ENCODE measurements around the gene ANKMY1. TPM values are rescaled to one million over a fixed set of nuclear protein-coding genes. Genes with fewer than 3 reads are reported as not detected.

ANKMY1 gene
- total and polyA plus RNA-seq, 7 experiments from 2014 or later: 7.7 to 83.4 (median 34.8) TPM

GRCh38 chr2:240594511-240595380, 37.0 kb upstream of the ANKMY1 start:
- intact Hi-C loops (cut with micrococcal nuclease): loop anchor here in 1 of 2 donors (2.0 to 10.0 kb wide), 2 partner anchors 30 to 110 kb away; partner anchors contain the start of gene GPR35
- no peak overlapping the region for H3K4me3 Mint-ChIP-seq
- peaks cover 0 to 7% (median 4%) of the 10 kb centered on the region in 7 donors for H3K4me1 Mint-ChIP-seq
- POLR2A ChIA-PET: interaction anchor here (0.6 kb wide), 1 partner anchor 27 kb away, joined by 3 read pairs; no protein-coding TSS in a partner anchor
- no peak overlapping the region for H3K4me3 ChIP-seq (ENCODE audit: low read length)
- H3K27me3 Mint-ChIP-seq: no peaks in the 10 kb centered on the region
- H3K9me3 Mint-ChIP-seq: no peaks in the 10 kb centered on the region
- no peak overlapping the region for H3K27ac ChIP-seq (ENCODE audit: low read depth, low read length)
- no peaks in the 10 kb centered on the region for H3K27me3 ChIP-seq (ENCODE audit: control insufficient read depth in 2 of 2, insufficient read depth in 2 of 2, low read length in 2 of 2)
- ATAC-seq (no peak), DNase-seq (peak in 1 of 9 donors; percentile 6)
- no peaks in the 10 kb centered on the region for H3K4me1 ChIP-seq (ENCODE audit: control insufficient read depth in 2 of 2, insufficient read depth in 2 of 2, low read length in 2 of 2)
- no peaks in the 10 kb centered on the region for H3K9me3 ChIP-seq (ENCODE audit: control insufficient read depth in 2 of 3, low read length in 3 of 3)
- H3K36me3 Mint-ChIP-seq: peaks cover 0 to 10% (median 0%) of the 10 kb centered on the region in 5 donors
- H3K36me3 ChIP-seq (ENCODE audit: control insufficient read depth in 2 of 3, insufficient read depth in 3 of 3, low read length in 3 of 3): peaks cover 0 to 100% (median 0%) of the 10 kb centered on the region in 3 experiments
- peak overlapping the region in 1 of 9 donors; percentile 83 for H3K27ac Mint-ChIP-seq
- CTCF ChIA-PET: interaction anchor here (1.5 kb wide), 1 partner anchor 8 kb away, joined by 3 read pairs; the partner anchor contains the start of gene CAPN10

- H3K9me3 Mint-ChIP-seq: no peaks in the 10 kb centered on the region
- H3K36me3 Mint-ChIP-seq: peaks cover 0 to 12% (median 0%) of the 10 kb centered on the region in 5 donors
- no peaks in the 10 kb centered on the region for H3K27me3 Mint-ChIP-seq
- ATAC-seq (no peak), DNase-seq (peak in 1 of 9 donors; percentile 8)
- ChIA-PET CTCF (no interaction called here), POLR2A (no interaction called here)
- Histone ChIP-seq H3K4me3 (ENCODE audit: low read length) (no peak overlapping the region), H3K4me1 (ENCODE audit: control insufficient read depth in 2 of 2, insufficient read depth in 2 of 2, low read length in 2 of 2) (peaks cover 0 to 1% of the 10 kb centered on the region in 2 donors), H3K27ac (ENCODE audit: low read depth, low read length) (no peak overlapping the region), H3K27me3 (ENCODE audit: control insufficient read depth in 2 of 2, insufficient read depth in 2 of 2, low read length in 2 of 2) (no peaks in the 10 kb centered on the region), H3K9me3 (ENCODE audit: control insufficient read depth in 2 of 3, low read length in 3 of 3) (no peaks in the 10 kb centered on the region), H3K36me3 (ENCODE audit: control insufficient read depth in 2 of 3, insufficient read depth in 3 of 3, low read length in 3 of 3) (peaks cover 0 to 97% (median 0%) of the 10 kb centered on the region in 3 experiments)
- no peak overlapping the region for H3K27ac Mint-ChIP-seq
- H3K4me1 Mint-ChIP-seq: peaks cover 3 to 10% (median 8%) of the 10 kb centered on the region in 7 donors
- no peak overlapping the region for H3K4me3 Mint-ChIP-seq
- intact Hi-C loops (cut with micrococcal nuclease): loop anchor here in 1 of 2 donors (2.0 to 10.0 kb wide), 2 partner anchors 31 to 111 kb away; partner anchors contain the start of gene GPR35
Observed at GRCh38 chr2:240593703-240594451, 36.1 kb upstream of the ANKMY1 start.

GRCh38 chr2:240593026-240593702, 35.4 kb upstream of the ANKMY1 start:
- Histone ChIP-seq H3K4me3 (ENCODE audit: low read length) (no peak overlapping the region), H3K36me3 (ENCODE audit: control insufficient read depth in 2 of 3, insufficient read depth in 3 of 3, low read length in 3 of 3) (peaks cover 0 to 90% (median 0%) of the 10 kb centered on the region in 3 experiments), H3K4me1 (ENCODE audit: control insufficient read depth in 2 of 2, insufficient read depth in 2 of 2, low read length in 2 of 2) (peaks cover 6 to 9% of the 10 kb centered on the region in 2 donors), H3K27ac (ENCODE audit: low read depth, low read length) (no peak overlapping the region), H3K27me3 (ENCODE audit: control insufficient read depth in 2 of 2, insufficient read depth in 2 of 2, low read length in 2 of 2) (no peaks in the 10 kb centered on the region), H3K9me3 (ENCODE audit: control insufficient read depth in 2 of 3, low read length in 3 of 3) (no peaks in the 10 kb centered on the region)
- intact Hi-C loops (cut with micrococcal nuclease): loop anchor here in 1 of 2 donors (10.0 kb wide), 1 partner anchor 112 kb away; no protein-coding TSS in a partner anchor
- ATAC-seq (no peak), DNase-seq (peak in 1 of 9 donors; percentile 0)
- Mint-ChIP-seq H3K36me3 (peaks cover 0 to 16% (median 0%) of the 10 kb centered on the region in 5 donors), H3K27ac (peak overlapping the region in 2 of 9 donors; percentile 41 to 57), H3K27me3 (no peaks in the 10 kb centered on the region), H3K4me1 (peaks cover 10 to 17% (median 15%) of the 10 kb centered on the region in 7 donors), H3K9me3 (no peaks in the 10 kb centered on the region), H3K4me3 (no peak overlapping the region)
- POLR2A ChIA-PET: no interaction called here
- CTCF ChIA-PET: no interaction called here

- POLR2A ChIA-PET: no interaction called here
- H3K27me3 ChIP-seq (ENCODE audit: control insufficient read depth in 2 of 2, insufficient read depth in 2 of 2, low read length in 2 of 2): no peaks in the 10 kb centered on the region
Observed at GRCh38 chr2:240591784-240592183, 34.0 kb upstream of the ANKMY1 start.

GRCh38 chr2:240591226-240591625, 33.4 kb upstream of the ANKMY1 start:
- H3K27ac Mint-ChIP-seq: no peak overlapping the region
- H3K36me3 ChIP-seq (ENCODE audit: control insufficient read depth in 2 of 3, insufficient read depth in 3 of 3, low read length in 3 of 3): peaks cover 0 to 72% (median 0%) of the 10 kb centered on the region in 3 experiments

More at GRCh38 chr2:240591784-240592183, 34.0 kb upstream of the ANKMY1 start:
- Histone ChIP-seq H3K4me3 (ENCODE audit: low read length) (no peak overlapping the region), H3K27ac (ENCODE audit: low read depth, low read length) (no peak overlapping the region), H3K36me3 (ENCODE audit: control insufficient read depth in 2 of 3, insufficient read depth in 3 of 3, low read length in 3 of 3) (peaks cover 0 to 76% (median 0%) of the 10 kb centered on the region in 3 experiments), H3K4me1 (ENCODE audit: control insufficient read depth in 2 of 2, insufficient read depth in 2 of 2, low read length in 2 of 2) (peaks cover 17 to 18% of the 10 kb centered on the region in 2 donors), H3K9me3 (ENCODE audit: control insufficient read depth in 2 of 3, low read length in 3 of 3) (no peaks in the 10 kb centered on the region)
- peaks cover 18 to 29% (median 26%) of the 10 kb centered on the region in 7 donors for H3K4me1 Mint-ChIP-seq
- ATAC-seq (no peak), DNase-seq (no peak)
- intact Hi-C loops (cut with micrococcal nuclease): loop anchor here in 1 of 2 donors (10.0 kb wide), 1 partner anchor 113 kb away; no protein-coding TSS in a partner anchor
- no peak overlapping the region for H3K4me3 Mint-ChIP-seq
- no peaks in the 10 kb centered on the region for H3K27me3 Mint-ChIP-seq
- H3K9me3 Mint-ChIP-seq: peaks cover 0 to 2% (median 0%) of the 10 kb centered on the region in 11 donors
- CTCF ChIA-PET: no interaction called here
- peaks cover 0 to 16% (median 0%) of the 10 kb centered on the region in 5 donors for H3K36me3 Mint-ChIP-seq
- no peak overlapping the region for H3K27ac Mint-ChIP-seq

More at GRCh38 chr2:240591226-240591625, 33.4 kb upstream of the ANKMY1 start:
- H3K9me3 ChIP-seq (ENCODE audit: control insufficient read depth in 2 of 3, low read length in 3 of 3): no peaks in the 10 kb centered on the region
- peaks cover 17 to 18% of the 10 kb centered on the region in 2 donors for H3K4me1 ChIP-seq (ENCODE audit: control insufficient read depth in 2 of 2, insufficient read depth in 2 of 2, low read length in 2 of 2)
- ChIA-PET CTCF (interaction anchor here (1.0 kb wide), 1 partner anchor 15 kb away, joined by 3 read pairs; no protein-coding TSS in a partner anchor), POLR2A (interaction anchor here (0.7 kb wide), 1 partner anchor 36 kb away, joined by 3 read pairs; no protein-coding TSS in a partner anchor)
- no peak for DNase-seq
- Mint-ChIP-seq H3K9me3 (peaks cover 0 to 2% (median 0%) of the 10 kb centered on the region in 11 donors), H3K4me3 (no peak overlapping the region), H3K4me1 (peaks cover 18 to 29% (median 26%) of the 10 kb centered on the region in 7 donors), H3K36me3 (peaks cover 0 to 16% (median 0%) of the 10 kb centered on the region in 5 donors), H3K27me3 (no peaks in the 10 kb centered on the region)
- H3K4me3 ChIP-seq (ENCODE audit: low read length): no peak overlapping the region
- intact Hi-C loops (cut with micrococcal nuclease): loop anchor here in 1 of 2 donors (10.0 kb wide), 1 partner anchor 114 kb away; no protein-coding TSS in a partner anchor
- no peak for ATAC-seq
- no peaks in the 10 kb centered on the region for H3K27me3 ChIP-seq (ENCODE audit: control insufficient read depth in 2 of 2, insufficient read depth in 2 of 2, low read length in 2 of 2)
- no peak overlapping the region for H3K27ac ChIP-seq (ENCODE audit: low read depth, low read length)

All from naive thymus-derived CD4-positive, alpha-beta T cell (primary cell).